ENCODE data around the gene EIF4G3. TPM values are rescaled to one million over a fixed set of nuclear protein-coding genes. Genes with fewer than 3 reads are reported as not detected.
"Not testable (repeated sequence)": the region's sequence is repeated elsewhere in the genome, so short reads cannot be mapped to it uniquely, and the experiment has no call there.

EIF4G3 gene
- polyA plus RNA-seq, 1 donor (not counting 4 experiments of a cell fraction or from before 2014, with no cell fraction given), result 44.6 TPM

GRCh38 chr1:21091053-21091690 lies 85.5 kb downstream of the EIF4G3 start:
- H4K20me1 ChIP-seq (ENCODE audit: control insufficient read depth, extremely low read depth, insufficient read depth, low read length); H3K9me1 ChIP-seq (ENCODE audit: control insufficient read depth, extremely low read depth, insufficient read depth, low read length); FAIRE-seq; dilution Hi-C loops (cut with MboI; ENCODE audit: extremely low pct_ligation_motif_present, low sequenced_read_pairs); H3K9me3 ChIP-seq (ENCODE audit: control insufficient read depth, low read depth, low read length); H3K27me3 ChIP-seq (ENCODE audit: control insufficient read depth, extremely low read depth, insufficient read depth, low read length); H2AFZ ChIP-seq (ENCODE audit: control insufficient read depth, low read length); H3K36me3 ChIP-seq (ENCODE audit: control insufficient read depth in 2 of 2, extremely low read depth in 1 of 2, insufficient read depth in 2 of 2, low read length in 2 of 2): not testable (repeated sequence)
- Histone ChIP-seq H3K79me2 (ENCODE audit: control insufficient read depth, insufficient read depth, low read length) (peaks cover 21% of the 10 kb centered on the region), H3K4me3 (ENCODE audit: control insufficient read depth in 2 of 3, extremely low read depth in 1 of 3, insufficient read depth in 2 of 3, low read depth in 1 of 3, low read length in 3 of 3) (peak overlapping the region in 2 of 3 experiments; percentile 11 to 40), H3K4me1 (ENCODE audit: control insufficient read depth, extremely low read depth, insufficient read depth, low read length) (peaks cover 18% of the 10 kb centered on the region), H3K27ac (ENCODE audit: control insufficient read depth, insufficient read depth, low read length) (peak overlapping the region; percentile 62), H3K4me2 (ENCODE audit: control insufficient read depth, extremely low read depth, insufficient read depth, low read depth, low read length) (peak overlapping the region; percentile 65), H3K9ac (ENCODE audit: control insufficient read depth, extremely low read depth, insufficient read depth, low read length) (peak overlapping the region; percentile 28)
- peak; percentile 36 for DNase-seq (ENCODE audit: low read depth, low spot score)

- no peak overlapping the region for H3K4me3 ChIP-seq (ENCODE audit: control insufficient read depth in 2 of 3, extremely low read depth in 1 of 3, insufficient read depth in 2 of 3, low read depth in 1 of 3, low read length in 3 of 3)
- peaks cover 3 to 9% of the 10 kb centered on the region in 2 experiments for H3K36me3 ChIP-seq (ENCODE audit: control insufficient read depth in 2 of 2, extremely low read depth in 1 of 2, insufficient read depth in 2 of 2, low read length in 2 of 2)
- no peak overlapping the region for H2AFZ ChIP-seq (ENCODE audit: control insufficient read depth, low read length)
- H3K27me3 ChIP-seq (ENCODE audit: control insufficient read depth, extremely low read depth, insufficient read depth, low read length), result no peaks in the 10 kb centered on the region
- no peaks in the 10 kb centered on the region for H3K9me3 ChIP-seq (ENCODE audit: control insufficient read depth, low read depth, low read length)
- H3K9me1 ChIP-seq (ENCODE audit: control insufficient read depth, extremely low read depth, insufficient read depth, low read length), result peaks cover 3% of the 10 kb centered on the region
- H3K79me2 ChIP-seq (ENCODE audit: control insufficient read depth, insufficient read depth, low read length), result peaks cover 15% of the 10 kb centered on the region
- H3K4me1 ChIP-seq (ENCODE audit: control insufficient read depth, extremely low read depth, insufficient read depth, low read length), result peaks cover 18% of the 10 kb centered on the region
- peak overlapping the region; percentile 65 for H3K4me2 ChIP-seq (ENCODE audit: control insufficient read depth, extremely low read depth, insufficient read depth, low read depth, low read length)
- TF ChIP-seq EZH2 (IDR thresholded peaks at IDR 0.05; ENCODE audit: low read length) (no peak), CTCF (optimal IDR thresholded peaks at IDR 0.05 in 1 of 3, IDR thresholded peaks at IDR 0.05 in 1 of 3, conservative IDR thresholded peaks at IDR 0.05 in 1 of 3; ENCODE audit: extremely low read depth in 1 of 3, insufficient read depth in 2 of 3, low read length in 3 of 3) (no peak)
- H3K9ac ChIP-seq (ENCODE audit: control insufficient read depth, extremely low read depth, insufficient read depth, low read length), result peak overlapping the region; percentile 28
- no peaks in the 10 kb centered on the region for H4K20me1 ChIP-seq (ENCODE audit: control insufficient read depth, extremely low read depth, insufficient read depth, low read length)
- DNase-seq (ENCODE audit: low read depth, low spot score) (no peak), FAIRE-seq (peak; percentile 36)
- peak overlapping the region; percentile 62 for H3K27ac ChIP-seq (ENCODE audit: control insufficient read depth, insufficient read depth, low read length)
- dilution Hi-C loops (cut with MboI; ENCODE audit: extremely low pct_ligation_motif_present, low sequenced_read_pairs), result no loop called here
Measured at GRCh38 chr1:21090463-21090862, 86.2 kb downstream of the EIF4G3 start.

GRCh38 chr1:21089731-21090130 lies 87.0 kb downstream of the EIF4G3 start:
- Histone ChIP-seq H3K27ac (ENCODE audit: control insufficient read depth, insufficient read depth, low read length) (no peak overlapping the region), H3K4me3 (ENCODE audit: control insufficient read depth in 2 of 3, extremely low read depth in 1 of 3, insufficient read depth in 2 of 3, low read depth in 1 of 3, low read length in 3 of 3) (no peak overlapping the region), H3K4me2 (ENCODE audit: control insufficient read depth, extremely low read depth, insufficient read depth, low read depth, low read length) (no peak overlapping the region), H3K36me3 (ENCODE audit: control insufficient read depth in 2 of 2, extremely low read depth in 1 of 2, insufficient read depth in 2 of 2, low read length in 2 of 2) (peaks cover 3 to 9% of the 10 kb centered on the region in 2 experiments), H4K20me1 (ENCODE audit: control insufficient read depth, extremely low read depth, insufficient read depth, low read length) (no peaks in the 10 kb centered on the region), H3K79me2 (ENCODE audit: control insufficient read depth, insufficient read depth, low read length) (peaks cover 15% of the 10 kb centered on the region), H2AFZ (ENCODE audit: control insufficient read depth, low read length) (no peak overlapping the region), H3K27me3 (ENCODE audit: control insufficient read depth, extremely low read depth, insufficient read depth, low read length) (no peaks in the 10 kb centered on the region), H3K9ac (ENCODE audit: control insufficient read depth, extremely low read depth, insufficient read depth, low read length) (no peak overlapping the region), H3K9me3 (ENCODE audit: control insufficient read depth, low read depth, low read length) (no peaks in the 10 kb centered on the region), H3K9me1 (ENCODE audit: control insufficient read depth, extremely low read depth, insufficient read depth, low read length) (peaks cover 3% of the 10 kb centered on the region), H3K4me1 (ENCODE audit: control insufficient read depth, extremely low read depth, insufficient read depth, low read length) (peaks cover 18% of the 10 kb centered on the region)
- FAIRE-seq (no peak), DNase-seq (ENCODE audit: low read depth, low spot score) (no peak)
- TF ChIP-seq EZH2 (IDR thresholded peaks at IDR 0.05; ENCODE audit: low read length) (no peak), CTCF (optimal IDR thresholded peaks at IDR 0.05 in 1 of 3, IDR thresholded peaks at IDR 0.05 in 1 of 3, conservative IDR thresholded peaks at IDR 0.05 in 1 of 3; ENCODE audit: extremely low read depth in 1 of 3, insufficient read depth in 2 of 3, low read length in 3 of 3) (no peak)
- dilution Hi-C loops (cut with MboI; ENCODE audit: extremely low pct_ligation_motif_present, low sequenced_read_pairs), result no loop called here
